Muscle of arm (tissue), 12 donors: ENCODE measurements around the gene MYBPH. TPM values are rescaled to one million over a fixed set of nuclear protein-coding genes. Genes with fewer than 3 reads are reported as not detected.

Source experiments
- polyA plus RNA-seq, 12 donors: library from polyadenylated mRNA; unstranded; fragments of 120-200 nt; gene quantifications; one replicate each; pipeline ENCODE4 v1.2.1, GENCODE V29; 2013; ENCODE audit not compliant: insufficient read length in 12 of 12

MYBPH gene
- polyA plus RNA-seq, 12 donors, result 134 to 423 (median 239) TPM; not detected in 1

Other genes starting within 250 kb of the MYBPH start
- gene KLHL12, start 248.6 kb downstream of the MYBPH start, polyA plus RNA-seq, result 10 to 100 TPM in 11 of 12 donors, not detected in 1; 16.4 to 26.4 (median 22.6) TPM
- gene ADIPOR1, start 217.5 kb downstream of the MYBPH start, polyA plus RNA-seq, result 10 to 100 TPM in 11 of 12 donors, not detected in 1; 61.1 to 98.8 (median 72.9) TPM
- gene CYB5R1, start 208.6 kb downstream of the MYBPH start, polyA plus RNA-seq, result 100 to 1,000 TPM in 2 of 12 donors, 10 to 100 TPM in 9, not detected in 1; 40.7 to 109 (median 80.3) TPM
- gene TMEM183A, start 168.5 kb downstream of the MYBPH start, polyA plus RNA-seq, result 10 to 100 TPM in 11 of 12 donors, not detected in 1; 33.4 to 54.2 (median 37.2) TPM
- gene PPFIA4, start 149.3 kb downstream of the MYBPH start, polyA plus RNA-seq, result 10 to 100 TPM in 11 of 12 donors, not detected in 1; 23.9 to 70.8 (median 49.7) TPM
- gene MYOG, start 89.8 kb downstream of the MYBPH start, polyA plus RNA-seq, result 100 to 1,000 TPM; 147 to 598 (median 360) TPM
- gene ADORA1, start 48.1 kb downstream of the MYBPH start, polyA plus RNA-seq, result 1 to 10 TPM in 10 of 12 donors, not detected in 2; 2.1 to 8.3 (median 3.2) TPM
- gene CHI3L1, start 10.9 kb upstream of the MYBPH start, polyA plus RNA-seq, result 1 to 10 TPM in 3 of 12 donors, under 1 TPM in 7, not detected in 2; 0.16 to 4.6 (median 0.78) TPM
- gene CHIT1, start 53.8 kb upstream of the MYBPH start, polyA plus RNA-seq, result under 1 TPM in 10 of 12 donors, not detected in 2; 0.20 to 0.91 (median 0.58) TPM
- gene BTG2, start 129.7 kb upstream of the MYBPH start, polyA plus RNA-seq, result 100 to 1,000 TPM in 3 of 12 donors, 10 to 100 TPM in 8, not detected in 1; 63.4 to 246 (median 81.3) TPM
- 100 to 1,000 TPM in 7 of 12 donors, 10 to 100 TPM in 4, not detected in 1; 58.3 to 225 (median 113) TPM for gene FMOD, start 175.3 kb upstream of the MYBPH start, polyA plus RNA-seq